HEK293T (cell line): Measurements from ENCODE around the gene ZNF740.

Experiments used
- CTBP1 ChIP-seq: fragments of 450-650 bp; IDR thresholded peaks from 2 replicates; pipeline ENCODE4 v1.6.1; 2016; ENCODE audit warnings: borderline replicate concordance
- ELF4 ChIP-seq: fragments of 450-650 bp; IDR thresholded peaks from 2 replicates; pipeline ENCODE4 v1.6.1; 2017; ENCODE audit warnings: antibody characterized with exemption
- FOXA1 ChIP-seq: fragments of 450-650 bp; IDR thresholded peaks from 2 replicates; pipeline ENCODE4 v1.6.1; 2016; ENCODE audit warnings: mild to moderate bottlenecking
- FOXK2 ChIP-seq: fragments of 450-650 bp; IDR thresholded peaks from 2 replicates; pipeline ENCODE4 v1.6.1; 2016; ENCODE audit warnings: mild to moderate bottlenecking
- HDGF ChIP-seq: fragments of 450-650 bp; IDR thresholded peaks from 2 replicates; pipeline ENCODE4 v1.6.1; 2017; ENCODE audit warnings: antibody characterized with exemption, borderline replicate concordance
- NFRKB ChIP-seq: fragments of 450-650 bp; IDR thresholded peaks from 2 replicates; pipeline ENCODE4 v1.6.1; 2016; ENCODE audit warnings: mild to moderate bottlenecking, moderate library complexity
- SP1 ChIP-seq: fragments of 450-650 bp; IDR thresholded peaks from 2 replicates; pipeline ENCODE4 v1.6.1; 2017
- TARDBP ChIP-seq: fragments of 450-650 bp; IDR thresholded peaks from 2 replicates; pipeline ENCODE4 v1.6.1; 2016
- ZNF384 ChIP-seq: fragments of 450-650 bp; IDR thresholded peaks from 2 replicates; pipeline ENCODE4 v1.6.1; 2016

GRCh38 chr12:53233671-53234121 is 53.2 kb downstream of the ZNF740 start:
- TF ChIP-seq ZNF384, result no peak
- TF ChIP-seq HDGF, result no peak
- no peak for TF ChIP-seq ELF4
- no peak for TF ChIP-seq TARDBP
- no peak for TF ChIP-seq SP1
- TF ChIP-seq FOXA1, result no peak
- no peak for TF ChIP-seq CTBP1
- TF ChIP-seq FOXK2, result no peak
- TF ChIP-seq NFRKB, result no peak
